ENCODE measurements around the gene IGLL1.
A peak's percentile ranks its signal among the peaks of the same experiment; 100 is the strongest.
"Not testable (repeated sequence)": the region's sequence is repeated elsewhere in the genome, so short reads cannot be mapped to it uniquely, and the experiment has no call there.

IGLL1 gene

DNA sequence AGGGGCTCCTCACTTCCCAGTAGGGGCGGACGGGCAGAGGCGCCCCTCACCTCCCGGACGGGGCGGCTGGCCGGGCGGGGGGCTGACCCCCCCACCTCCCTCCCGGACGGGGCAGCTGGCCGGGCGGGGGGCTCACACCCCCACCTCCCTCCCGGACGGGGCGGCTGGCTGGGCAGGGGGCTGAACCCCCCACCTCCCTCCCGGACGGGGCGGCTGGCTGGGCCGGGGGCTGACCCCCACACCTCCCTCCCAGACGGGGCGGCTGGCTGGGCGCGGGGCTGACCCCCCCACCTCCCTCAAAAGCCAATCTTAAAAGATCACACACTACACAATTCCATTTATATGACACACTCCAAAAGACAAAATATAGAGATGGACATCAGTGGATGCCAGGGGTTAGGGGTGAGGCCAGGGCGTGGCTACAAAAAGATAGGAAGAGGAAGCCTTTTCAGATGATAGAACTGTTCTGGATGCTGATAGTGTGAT is 19.0 kb downstream of the IGLL1 start:
- DNase-seq: not testable (repeated sequence)

DNA sequence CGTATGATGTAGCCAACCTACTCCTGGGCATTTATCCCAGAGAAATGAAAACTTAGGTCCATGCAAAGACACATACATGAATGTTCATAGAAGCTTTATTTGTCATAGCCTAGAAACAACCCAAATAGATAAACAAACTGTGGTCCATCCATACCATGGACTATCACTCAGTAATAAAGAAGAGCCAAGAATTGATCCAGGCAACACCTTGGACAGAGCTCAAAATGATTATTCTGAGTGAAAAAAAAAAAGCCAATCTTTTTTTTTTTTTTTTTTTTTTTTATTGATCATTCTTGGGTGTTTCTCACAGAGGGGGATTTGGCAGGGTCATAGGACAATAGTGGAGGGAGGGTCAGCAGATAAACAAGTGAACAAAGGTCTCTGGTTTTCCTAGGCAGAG is 19.9 kb downstream of the IGLL1 start:
- not testable (repeated sequence) for DNase-seq

DNA sequence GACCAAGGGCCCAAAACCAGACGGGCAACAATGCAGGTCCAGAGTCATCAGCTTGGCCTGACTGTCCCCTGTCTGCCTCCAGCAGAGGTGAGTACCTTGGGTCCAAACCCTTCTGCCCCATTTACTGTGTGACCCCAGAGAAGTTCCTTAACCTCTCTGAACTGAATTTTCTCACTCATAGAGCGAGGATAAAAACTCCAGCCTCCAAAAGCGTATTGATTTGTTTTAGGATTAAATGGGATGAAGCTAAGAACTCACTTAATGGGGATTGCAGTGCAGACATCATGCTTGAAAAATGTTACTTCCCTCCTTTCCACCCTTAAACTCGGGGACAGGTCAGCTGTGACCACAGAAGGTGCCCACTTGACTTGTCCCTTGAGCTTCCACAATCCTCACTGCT is 22.6 kb downstream of the IGLL1 start:
- DNase-seq: no peak

DNA sequence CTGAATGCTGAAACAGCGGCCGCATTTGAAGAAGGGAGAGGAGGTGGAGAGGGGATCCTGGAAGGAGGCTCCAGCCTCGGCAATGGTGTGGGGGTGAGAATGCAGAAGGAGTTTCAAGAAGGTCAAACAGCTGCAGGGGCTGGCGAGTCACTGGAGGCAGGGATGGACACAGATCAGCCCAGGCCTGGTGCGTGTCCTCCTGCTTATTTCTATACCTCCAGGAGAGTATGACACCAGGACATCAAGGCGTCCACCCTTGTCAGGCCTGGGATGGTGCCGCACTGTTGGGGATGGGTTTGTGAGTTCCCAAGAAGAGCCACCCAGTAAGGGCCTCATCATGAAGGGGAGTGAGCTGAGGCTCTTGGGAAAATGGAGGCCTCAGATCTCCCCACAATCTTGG is 23.1 kb downstream of the IGLL1 start:
- DNase-seq: no peak

DNA sequence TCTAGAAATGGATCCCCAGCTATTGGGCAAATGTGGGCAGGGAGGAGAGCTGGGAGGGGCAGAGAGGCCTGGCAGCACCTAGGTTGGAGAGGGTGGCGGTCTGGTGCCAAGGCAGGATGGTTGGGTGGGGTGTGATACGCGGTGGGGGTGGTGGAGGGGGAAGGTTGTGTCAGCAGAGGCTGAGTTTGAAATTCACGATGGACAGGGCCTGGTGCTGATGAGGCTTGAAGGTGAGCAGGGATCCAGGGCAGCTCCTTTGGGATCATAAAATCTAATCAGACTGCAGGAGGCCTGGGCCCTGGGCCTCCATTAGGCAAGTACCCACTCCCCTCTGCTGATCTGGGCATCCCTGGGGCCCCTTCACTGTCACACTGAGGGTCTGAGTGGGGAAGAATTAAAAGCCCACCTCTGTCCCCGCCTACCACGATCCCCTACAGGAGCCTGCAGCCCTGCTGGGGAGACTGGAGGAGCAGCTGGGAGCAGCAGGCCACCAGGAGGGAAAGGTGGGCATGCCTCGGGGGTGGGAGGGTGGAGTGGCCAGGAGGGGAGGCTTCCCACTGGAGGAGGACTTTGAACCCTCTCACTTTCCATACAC is 24.0 kb downstream of the IGLL1 start:
- no peak for DNase-seq

DNA sequence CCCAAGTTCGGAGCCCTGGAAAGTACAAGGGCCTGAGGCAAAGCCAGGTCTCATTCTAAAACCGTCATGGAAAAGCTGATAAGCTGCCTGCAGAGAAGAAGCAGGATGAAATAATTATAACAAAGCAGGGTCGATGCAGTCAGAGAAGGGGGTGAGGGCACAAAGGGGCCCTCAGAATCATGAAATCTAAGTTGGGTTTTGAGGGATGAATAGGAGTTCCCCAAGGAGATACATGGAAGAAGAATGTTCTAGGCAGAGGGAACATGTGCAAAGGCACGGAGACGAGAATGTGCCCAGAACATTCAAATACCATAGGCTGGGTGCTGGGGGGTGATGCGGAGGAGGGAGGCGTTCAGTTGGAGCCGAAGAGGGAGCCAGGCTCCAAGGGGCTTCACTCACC is 25.0 kb downstream of the IGLL1 start:
- DNase-seq: no peak

DNA sequence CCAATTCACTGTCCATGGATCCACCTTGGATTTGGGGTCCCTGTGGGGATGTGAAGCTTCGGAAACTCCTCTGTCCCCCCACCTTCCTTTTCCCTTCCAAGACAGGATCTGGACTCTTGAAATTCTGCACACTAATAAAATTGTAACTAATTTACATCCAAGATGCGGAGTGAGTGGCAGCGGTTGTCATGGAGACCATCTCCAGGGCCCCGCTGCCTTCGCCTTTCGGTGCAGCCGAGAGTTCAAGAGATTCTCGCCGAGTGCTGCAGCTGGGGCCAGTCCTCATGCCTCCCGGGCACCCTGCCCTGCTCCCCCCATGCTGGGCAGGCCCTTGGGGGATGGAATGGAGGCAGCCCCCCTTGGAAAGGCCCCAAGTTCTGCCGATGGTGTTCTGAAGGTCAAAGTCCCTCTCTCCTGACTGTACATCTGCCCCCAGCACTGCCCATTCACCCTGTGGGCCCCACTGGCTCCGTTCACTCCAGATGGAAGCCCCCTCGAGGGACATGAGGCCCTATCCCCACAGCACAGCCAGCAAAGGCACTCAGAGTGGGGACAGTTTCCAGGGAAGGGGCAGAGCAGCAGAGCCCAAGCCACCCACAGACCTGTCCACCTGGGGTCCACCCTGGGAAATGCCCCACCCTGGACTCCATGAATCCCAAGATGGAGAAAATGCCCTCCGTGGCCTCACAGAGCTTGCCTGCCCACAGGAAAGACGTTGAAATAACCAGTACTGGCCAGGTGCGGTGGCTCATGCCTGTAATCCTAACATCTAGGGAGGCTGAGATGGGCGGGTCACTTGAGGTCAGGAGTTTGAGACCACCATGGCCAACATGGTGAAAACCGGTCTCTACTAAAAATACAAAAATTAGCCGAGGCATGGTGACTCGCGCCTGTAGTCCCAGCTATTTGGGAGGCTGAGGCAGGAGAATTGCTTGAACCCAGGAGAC is 25.9 kb downstream of the IGLL1 start:
- DNase-seq: no peak

DNA sequence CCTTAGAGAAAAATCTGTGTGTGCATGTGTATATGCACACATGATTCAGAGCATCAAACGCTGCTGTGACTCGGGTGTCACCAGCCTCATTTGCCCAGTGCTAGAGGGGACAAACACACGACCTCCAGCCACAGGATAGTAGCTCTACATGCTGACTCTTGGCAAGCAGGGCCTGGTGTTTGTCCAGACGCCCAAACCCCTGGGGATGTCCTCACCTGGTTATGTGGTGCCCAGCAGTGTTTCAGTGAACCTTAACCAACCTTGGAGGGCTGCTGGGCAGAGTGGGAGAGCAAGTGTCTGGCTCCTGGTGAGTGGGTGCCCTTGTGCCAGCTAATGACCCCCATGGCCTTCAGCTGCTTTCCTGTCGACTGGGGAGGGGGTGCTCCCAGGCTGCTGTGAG is 26.7 kb downstream of the IGLL1 start:
- DNase-seq: no peak

DNA sequence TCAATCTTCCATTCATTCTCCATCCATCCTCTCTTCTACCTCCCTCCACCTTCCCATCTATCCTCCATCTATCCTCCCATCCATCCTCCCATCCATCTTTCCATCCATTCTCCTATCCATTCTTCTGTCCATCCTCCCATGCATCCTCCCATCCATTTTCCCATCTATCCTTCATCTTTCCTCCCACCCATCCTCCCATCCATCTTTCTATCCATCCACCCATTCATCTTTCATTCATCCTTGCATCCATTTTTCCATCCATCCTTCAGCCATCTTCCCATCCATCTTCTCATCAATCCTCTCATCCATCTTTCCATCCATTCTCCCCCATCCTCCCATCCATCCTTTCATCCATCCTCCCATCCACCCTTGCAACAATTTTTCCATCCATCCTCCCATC is 27.5 kb downstream of the IGLL1 start:
- DNase-seq: no peak

DNA sequence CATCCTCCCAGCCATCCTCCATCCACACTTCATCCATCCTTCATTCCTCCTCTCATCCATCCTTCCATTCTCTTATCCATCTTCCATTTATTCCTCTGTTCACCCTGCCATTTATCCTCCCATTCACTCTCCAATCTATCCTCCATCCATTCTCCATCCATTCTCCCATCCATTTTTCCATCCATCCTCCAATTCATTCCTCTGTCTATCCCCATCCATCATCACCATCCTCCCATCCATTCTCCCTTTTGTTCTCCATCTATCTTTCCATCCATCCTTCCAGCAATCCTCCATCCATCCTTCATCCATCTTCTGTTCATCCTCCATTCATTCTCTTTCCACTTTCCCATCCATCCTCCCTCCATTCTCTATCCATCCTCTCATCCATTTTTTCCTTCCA is 28.7 kb downstream of the IGLL1 start:
- DNase-seq: no peak

DNA sequence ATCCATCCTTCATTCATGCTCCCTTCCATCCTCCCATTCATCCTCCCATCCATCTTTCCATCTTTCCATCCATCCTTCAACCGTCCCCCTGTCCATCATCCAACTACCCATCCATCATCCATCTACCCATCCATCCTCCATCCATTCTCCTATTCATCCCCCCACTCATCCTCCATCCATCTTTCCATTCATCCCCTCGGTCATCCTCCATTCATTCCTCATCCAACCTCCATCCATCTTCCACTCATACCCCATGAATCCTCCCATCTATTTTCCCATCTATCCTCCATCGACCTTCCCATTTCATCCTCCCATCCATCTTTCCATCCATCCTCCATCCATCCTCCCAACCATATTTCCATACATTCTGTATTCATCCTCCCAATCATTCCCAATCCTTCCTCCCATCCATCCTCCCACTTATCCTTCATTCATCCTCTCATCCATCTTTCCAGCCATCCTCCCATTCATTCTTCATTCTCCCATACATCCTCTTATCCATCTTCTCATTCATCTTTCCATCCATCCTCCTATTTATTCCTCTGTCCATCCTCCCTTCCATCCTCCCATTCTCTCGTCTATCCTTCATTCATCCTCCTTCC is 29.9 kb downstream of the IGLL1 start:
- DNase-seq: no peak

DNA sequence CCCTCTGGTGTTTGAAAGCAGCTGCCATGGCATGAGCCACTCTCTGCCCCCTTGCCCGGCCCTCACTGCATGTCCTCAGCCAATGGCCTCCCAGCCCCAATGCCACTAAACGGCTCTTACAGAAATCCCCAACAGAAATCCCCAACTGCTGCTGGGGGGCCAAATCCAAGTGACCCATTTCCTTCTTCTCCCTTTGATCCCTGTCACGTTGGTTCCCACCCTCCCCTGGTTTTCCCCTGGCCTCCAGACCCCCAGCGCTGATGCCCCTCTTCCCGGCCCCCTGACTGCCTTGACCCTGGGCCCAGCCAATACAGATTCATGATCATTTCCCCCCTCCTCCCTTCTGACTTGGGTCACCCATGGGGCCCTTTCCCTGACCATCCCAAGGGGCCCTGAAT is 30.9 kb downstream of the IGLL1 start:
- no peak for DNase-seq

DNA sequence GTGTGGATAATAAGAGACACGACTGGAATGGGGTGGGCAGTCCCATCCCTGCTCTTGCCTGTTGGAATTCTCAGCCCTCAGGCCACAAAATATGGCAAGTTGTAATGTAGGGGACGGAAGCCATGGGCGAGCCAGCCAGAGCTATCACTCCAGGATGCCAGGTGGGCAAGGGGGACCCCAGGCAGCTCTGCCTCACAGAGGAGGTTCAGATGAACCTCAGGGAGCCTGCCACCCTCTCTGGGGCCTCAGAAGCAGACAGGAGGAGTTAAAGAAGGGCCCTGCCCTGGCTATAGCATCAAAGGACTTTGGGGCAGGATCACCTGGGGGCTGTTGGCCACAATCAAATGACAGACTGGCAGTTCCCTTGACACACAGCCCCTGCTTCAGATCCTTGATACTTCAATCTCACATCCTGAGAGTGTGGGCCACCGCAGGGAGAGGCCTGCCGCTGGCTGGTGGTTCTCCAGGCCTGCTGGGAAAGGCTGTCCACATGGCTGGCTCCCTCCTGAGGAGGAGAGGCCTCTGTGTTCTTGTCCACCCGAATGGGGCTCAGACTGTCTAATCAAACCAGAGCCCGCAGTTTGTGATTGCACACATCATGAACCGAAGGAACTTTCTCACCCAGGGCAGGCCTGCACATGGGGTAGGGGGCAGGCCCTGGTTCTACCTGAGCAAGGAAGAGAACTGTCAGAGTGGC is 31.4 kb downstream of the IGLL1 start:
- DNase-seq: no peak

DNA sequence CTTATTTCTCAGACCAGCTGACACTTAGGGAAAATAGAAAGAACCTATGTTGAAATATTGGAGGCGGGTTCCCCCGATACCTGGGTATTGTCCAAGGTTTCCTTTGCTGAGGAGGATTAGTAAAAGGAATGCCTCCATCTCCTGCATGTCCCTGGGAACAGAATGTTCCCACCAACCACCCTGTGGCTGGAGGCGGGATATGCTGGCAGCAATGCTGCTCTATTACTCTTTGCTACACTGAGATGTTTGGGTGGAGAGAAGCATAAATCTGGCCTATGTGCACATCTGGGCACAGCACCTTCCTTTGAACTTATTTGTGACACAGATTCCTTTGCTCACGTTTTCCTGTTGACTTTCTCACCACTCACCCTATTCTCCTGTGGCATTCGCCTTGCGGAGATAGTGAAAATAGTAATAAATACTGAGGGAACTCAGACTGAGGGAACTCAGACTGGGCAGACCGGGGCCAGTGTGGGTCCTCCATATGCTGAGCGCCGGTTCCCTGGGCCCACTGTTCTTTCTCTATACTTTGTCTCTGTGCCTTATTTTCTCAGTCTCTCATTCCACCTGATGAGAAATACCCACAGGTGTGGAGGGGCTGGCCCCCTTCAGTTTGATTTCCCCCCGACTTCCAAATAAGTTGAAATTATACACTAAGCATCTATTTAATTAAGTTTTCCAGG is 32.1 kb downstream of the IGLL1 start:
- DNase-seq: no peak

DNA sequence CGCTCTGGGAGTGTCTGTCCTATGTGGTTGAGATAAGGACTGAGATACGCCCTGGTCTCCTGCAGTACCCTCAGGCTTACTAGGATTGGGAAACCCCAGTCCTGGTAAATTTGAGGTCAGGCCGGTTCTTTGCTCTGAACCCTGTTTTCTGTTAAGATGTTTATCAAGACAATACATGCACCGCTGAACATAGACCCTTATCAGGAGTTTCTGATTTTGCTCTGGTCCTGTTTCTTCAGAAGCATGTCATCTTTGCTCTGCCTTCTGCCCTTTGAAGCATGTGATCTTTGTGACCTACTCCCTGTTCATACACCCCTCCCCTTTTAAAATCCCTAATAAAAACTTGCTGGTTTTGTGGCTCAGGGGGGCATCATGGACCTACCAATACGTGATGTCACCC is 32.7 kb downstream of the IGLL1 start:
- DNase-seq: not testable (repeated sequence)

DNA sequence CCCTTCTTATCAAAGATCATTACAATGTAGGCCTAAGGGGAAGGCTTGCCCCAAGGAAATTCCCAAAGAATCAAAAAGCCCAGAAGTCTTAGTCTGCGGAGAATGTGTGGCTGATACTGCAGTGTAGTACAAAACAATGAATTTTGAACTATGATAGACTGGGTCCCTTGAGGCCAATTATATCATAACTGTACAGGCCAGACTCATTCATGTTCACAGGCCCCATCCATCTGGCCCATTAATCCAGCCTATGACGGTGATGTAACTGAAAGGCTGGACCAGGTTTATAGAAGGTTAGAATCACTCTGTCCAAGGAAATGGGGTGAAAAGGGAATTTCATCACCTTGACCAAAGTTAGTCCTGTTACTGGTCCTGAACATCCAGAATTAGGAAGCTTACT is 35.2 kb downstream of the IGLL1 start:
- no peak for DNase-seq

DNA sequence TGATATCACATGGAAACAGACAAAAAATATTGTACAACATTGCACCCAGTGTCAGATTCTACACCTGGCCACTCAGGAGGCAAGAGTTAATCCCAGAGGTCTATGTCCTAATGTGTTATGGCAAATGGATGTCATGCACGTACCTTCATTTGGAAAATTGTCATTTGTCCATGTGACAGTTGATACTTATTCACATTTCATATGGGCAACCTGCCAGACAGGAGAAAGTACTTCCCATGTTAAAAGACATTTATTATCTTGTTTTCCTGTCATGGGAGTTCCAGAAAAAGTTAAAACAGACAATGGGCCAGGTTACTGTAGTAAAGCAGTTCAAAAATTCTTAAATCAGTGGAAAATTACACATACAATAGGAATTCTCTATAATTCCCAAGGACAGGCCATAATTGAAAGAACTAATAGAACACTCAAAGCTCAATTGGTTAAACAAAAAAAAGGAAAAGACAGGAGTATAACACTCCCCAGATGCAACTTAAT is 36.5 kb downstream of the IGLL1 start:
- DNase-seq: not testable (repeated sequence)

DNA sequence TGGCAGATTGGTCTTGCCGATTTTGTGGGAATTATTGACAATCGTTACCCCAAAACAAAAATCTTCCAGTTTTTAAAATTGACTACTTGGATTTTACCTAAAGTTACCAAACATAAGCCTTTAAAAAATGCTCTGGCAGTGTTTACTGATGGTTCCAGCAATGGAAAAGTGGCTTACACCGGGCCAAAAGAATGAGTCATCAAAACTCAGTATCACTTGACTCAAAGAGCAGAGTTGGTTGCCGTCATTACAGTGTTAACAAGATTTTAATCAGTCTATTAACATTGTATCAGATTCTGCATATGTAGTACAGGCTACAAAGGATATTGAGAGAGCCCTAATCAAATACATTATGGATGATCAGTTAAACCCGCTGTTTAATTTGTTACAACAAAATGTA is 37.2 kb downstream of the IGLL1 start:
- peak; percentile 54 for DNase-seq

DNA sequence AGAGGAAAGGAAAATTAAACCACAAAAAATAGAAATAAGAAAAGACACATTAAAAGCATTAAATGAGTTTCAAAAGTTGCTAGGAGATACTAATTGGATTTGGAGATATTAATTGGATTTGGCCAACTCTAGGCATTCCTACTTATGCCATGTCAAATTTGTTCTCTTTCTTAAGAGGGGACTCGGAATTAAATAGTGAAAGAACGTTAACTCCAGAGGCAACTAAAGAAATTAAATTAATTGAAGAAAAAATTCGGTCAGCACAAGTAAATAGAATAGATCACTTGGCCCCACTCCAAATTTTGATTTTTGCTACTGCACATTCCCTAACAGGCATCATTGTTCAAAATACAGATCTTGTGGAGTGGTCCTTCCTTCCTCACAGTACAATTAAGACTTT is 37.7 kb downstream of the IGLL1 start:
- DNase-seq: not testable (repeated sequence)

DNA sequence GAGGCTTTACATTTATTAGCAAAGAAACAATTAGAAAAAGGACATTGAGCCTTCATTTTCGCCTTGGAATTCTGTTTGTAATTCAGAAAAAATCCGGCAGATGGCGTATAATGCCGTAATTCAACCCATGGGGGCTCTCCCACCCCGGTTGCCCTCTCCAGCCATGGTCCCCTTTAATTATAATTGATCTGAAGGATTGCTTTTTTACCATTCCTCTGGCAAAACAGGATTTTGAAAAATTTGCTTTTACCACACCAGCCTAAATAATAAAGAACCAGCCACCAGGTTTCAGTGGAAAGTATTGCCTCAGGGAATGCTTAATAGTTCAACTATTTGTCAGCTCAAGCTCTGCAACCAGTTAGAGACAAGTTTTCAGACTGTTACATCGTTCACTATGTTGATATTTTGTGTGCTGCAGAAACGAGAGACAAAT is 38.2 kb downstream of the IGLL1 start:
- peak; percentile 61 for DNase-seq

DNA sequence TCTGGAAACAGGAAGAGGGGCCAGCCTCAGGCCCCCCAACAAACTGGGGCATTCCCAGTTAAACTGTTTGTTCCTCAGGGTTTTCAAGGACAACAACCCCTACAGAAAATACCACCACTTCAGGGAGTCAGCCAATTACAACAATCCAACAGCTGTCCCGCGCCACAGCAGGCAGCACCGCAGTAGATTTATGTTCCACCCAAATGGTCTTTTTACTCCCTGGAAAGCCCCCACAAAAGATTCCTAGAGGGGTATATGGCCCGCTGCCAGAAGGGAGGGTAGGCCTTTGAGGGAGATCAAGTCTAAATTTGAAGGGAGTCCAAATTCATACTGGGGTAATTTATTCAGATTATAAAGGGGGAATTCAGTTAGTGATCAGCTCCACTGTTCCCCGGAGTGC is 39.3 kb downstream of the IGLL1 start:
- not testable (repeated sequence) for DNase-seq

DNA sequence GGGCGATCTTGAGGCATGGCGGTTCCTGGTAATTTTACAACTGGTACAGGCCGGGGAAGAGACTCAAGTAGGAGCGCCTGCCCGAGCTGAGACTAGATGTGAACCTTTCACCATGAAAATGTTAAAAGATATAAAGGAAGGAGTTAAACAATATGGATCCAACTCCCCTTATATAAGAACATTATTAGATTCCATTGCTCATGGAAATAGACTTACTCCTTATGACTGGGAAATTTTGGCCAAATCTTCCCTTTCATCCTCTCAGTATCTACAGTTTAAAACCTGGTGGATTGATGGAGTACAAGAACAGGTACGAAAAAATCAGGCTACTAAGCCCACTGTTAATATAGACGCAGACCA is 40.3 kb downstream of the IGLL1 start:
- DNase-seq: not testable (repeated sequence)

All from hematopoietic multipotent progenitor cell treated with erythropoietin and hydrocortisone succinate and interleukin-3 and kit ligand, for 6 days (in vitro differentiated cells).